IMR-90 (cell line): ENCODE results near the gene VPS54. TPM values are rescaled to one million over a fixed set of nuclear protein-coding genes. Genes with fewer than 3 reads are reported as not detected.

Experiments used
- ATAC-seq: fragments of 200-7000 bp; cut with Tn5 transposase; 2 replicates; pipeline ENCODE4 v1.9.1; 2020; ENCODE audit warnings: low read depth, mild to moderate bottlenecking, moderate library complexity
- BruUV-seq: library from RNA; stranded (reverse); fragments of 400-500 nt; replicated peaks from 2 replicates; lab custom pipeline; 2021; lab: Mats Ljungman, UMichigan
- CTCF ChIA-PET: fragments of 300-600 bp; formaldehyde crosslinking; extraction: SDS; loops from one replicate; lab custom pipeline; 2021; ENCODE audit warnings: antibody characterized with exemption; lab: Yijun Ruan, JAX
- POLR2A ChIA-PET: fragments of 300-600 bp; sonication (Branson Sonifier 250); formaldehyde crosslinking; loops from one replicate; lab custom pipeline; 2022; ENCODE audit warnings: antibody characterized with exemption; ENCODE audit not compliant: unreplicated experiment; lab: Charles Lee
- DNase-seq: peaks from one replicate; pipeline ENCODE4 v3.0.0; 2013
- H2AFZ ChIP-seq: replicated peaks from 2 replicates; pipeline ENCODE3; 2013; ENCODE audit warnings: low read length, mild to moderate bottlenecking; ENCODE audit not compliant: poor library complexity
- H2AK5ac ChIP-seq: 2 replicates; pipeline ENCODE4 v1.6.1; 2013; ENCODE audit warnings: low read depth, low read length, inconsistent platforms
- H2AK9ac ChIP-seq: replicated peaks from 2 replicates; pipeline ENCODE3; 2013; ENCODE audit warnings: mild to moderate bottlenecking, low read depth, low read length, moderate library complexity; ENCODE audit not compliant: poor library complexity
- H2BK120ac ChIP-seq: 2 replicates; pipeline ENCODE4 v1.6.1; 2013; ENCODE audit warnings: low read depth, low read length, inconsistent platforms
- H2BK15ac ChIP-seq: 3 replicates; pipeline ENCODE4 v1.6.1; 2013; ENCODE audit warnings: low read depth, low read length, inconsistent platforms
- H2BK20ac ChIP-seq: 2 replicates; pipeline ENCODE4 v1.6.1; 2013; ENCODE audit warnings: low read depth, mild to moderate bottlenecking, inconsistent platforms, low read length, moderate library complexity
- H2BK5ac ChIP-seq: 2 replicates; pipeline ENCODE4 v1.6.1; 2013; ENCODE audit warnings: mild to moderate bottlenecking, low read depth, low read length, inconsistent platforms; ENCODE audit not compliant: poor library complexity, severe bottlenecking
- H3K14ac ChIP-seq: replicated peaks from 2 replicates; pipeline ENCODE4 v1.6.1; 2013; ENCODE audit warnings: low read depth, low read length, inconsistent platforms
- H3K18ac ChIP-seq: 2 replicates; pipeline ENCODE4 v1.6.1; 2013; ENCODE audit warnings: low read depth, low read length, control low read depth
- H3K23ac ChIP-seq: 2 replicates; pipeline ENCODE4 v1.6.1; 2013; ENCODE audit warnings: low read depth, low read length, inconsistent platforms
- H3K27ac ChIP-seq: 2 replicates; pipeline ENCODE4 v1.5.1; 2013; ENCODE audit warnings: mild to moderate bottlenecking, control low read depth, low read length; ENCODE audit not compliant: insufficient read depth
- H3K27me3 ChIP-seq: 2 replicates; pipeline ENCODE4 v1.6.1; 2013; ENCODE audit warnings: low read length; ENCODE audit not compliant: control insufficient read depth, insufficient read depth
- H3K36me3 ChIP-seq: 2 replicates; pipeline ENCODE4 v1.6.1; 2013; ENCODE audit warnings: low read length, mixed read lengths; ENCODE audit not compliant: control insufficient read depth, insufficient read depth
- H3K4ac ChIP-seq: 2 replicates; pipeline ENCODE4 v1.6.1; 2013; ENCODE audit warnings: low read depth, low read length, inconsistent platforms
- H3K4me1 ChIP-seq: 2 replicates; pipeline ENCODE4 v1.6.1; 2013; ENCODE audit warnings: low read length, mixed read lengths; ENCODE audit not compliant: control insufficient read depth, insufficient read depth
- H3K4me2 ChIP-seq: 2 replicates; pipeline ENCODE4 v1.6.1; 2013; ENCODE audit warnings: low read depth, mild to moderate bottlenecking, control low read depth, low read length, moderate library complexity
- H3K4me3 ChIP-seq: 2 replicates; pipeline ENCODE4 v1.5.1; 2013; ENCODE audit warnings: low read depth, mild to moderate bottlenecking, control low read depth, low read length, moderate library complexity; ENCODE audit not compliant: insufficient read depth
- H3K56ac ChIP-seq: 2 replicates; pipeline ENCODE4 v1.6.1; 2013; ENCODE audit warnings: low read length, inconsistent platforms; ENCODE audit not compliant: insufficient read depth; ENCODE audit errors: extremely low read depth
- H3K79me1 ChIP-seq, 2 experiments: 2 replicates each; pipeline ENCODE4 v1.6.1; 2013; ENCODE audit warnings: low read length in 2 of 2, inconsistent platforms in 1 of 2, low read depth in 1 of 2
- H3K9ac ChIP-seq: 2 replicates; pipeline ENCODE4 v1.6.1; 2013; ENCODE audit warnings: low read depth, low read length, control low read depth
- H3K9me1 ChIP-seq: 2 replicates; pipeline ENCODE4 v1.6.1; 2013; ENCODE audit warnings: low read length, inconsistent platforms; ENCODE audit not compliant: insufficient read depth
- H3K9me3 ChIP-seq: 2 replicates; pipeline ENCODE4 v1.6.1; 2013; ENCODE audit warnings: low read length; ENCODE audit not compliant: control insufficient read depth, insufficient read depth
- H4K20me1 ChIP-seq: 2 replicates; pipeline ENCODE4 v1.6.1; 2013; ENCODE audit warnings: low read length, inconsistent platforms; ENCODE audit not compliant: insufficient read depth
- H4K5ac ChIP-seq: 2 replicates; pipeline ENCODE4 v1.6.1; 2013; ENCODE audit warnings: mild to moderate bottlenecking, low read depth, low read length, control low read depth
- H4K8ac ChIP-seq, 2 experiments: 2 replicates each; pipeline ENCODE4 v1.6.1; 2013; ENCODE audit warnings: low read depth in 2 of 2, low read length in 2 of 2, control low read depth in 1 of 2, inconsistent platforms in 1 of 2
- H4K91ac ChIP-seq: 2 replicates; pipeline ENCODE4 v1.6.1; 2013; ENCODE audit warnings: low read depth, low read length, inconsistent platforms; ENCODE audit not compliant: insufficient read depth
- BHLHE40 ChIP-seq: fragments of 150-350 bp; IDR thresholded peaks from 2 replicates; pipeline ENCODE4 v1.6.1; 2016; ENCODE audit warnings: mild to moderate bottlenecking, low read depth, low read length
- CEBPB ChIP-seq: IDR thresholded peaks from 2 replicates; pipeline ENCODE4 v1.6.1; 2012; ENCODE audit warnings: low read depth, low read length, improper control_type of control experiment
- MAFK ChIP-seq: IDR thresholded peaks from 2 replicates; pipeline ENCODE4 v1.6.1; 2012; ENCODE audit warnings: low read depth, low read length, improper control_type of control experiment
- NFE2L2 ChIP-seq: fragments of 150-350 bp; IDR thresholded peaks from 2 replicates; pipeline ENCODE4 v1.6.1; 2016; ENCODE audit warnings: low read depth, mild to moderate bottlenecking, low read length
- POLR2A ChIP-seq: IDR thresholded peaks from 2 replicates; pipeline ENCODE4 v1.6.1; 2012; ENCODE audit warnings: mild to moderate bottlenecking, low read depth, low read length
- SMC3 ChIP-seq: fragments of 150-350 bp; IDR thresholded peaks from 2 replicates; pipeline ENCODE4 v1.6.1; 2016; ENCODE audit warnings: low read depth, mild to moderate bottlenecking, antibody characterized with exemption, low read length, moderate library complexity
- WGBS, 2 experiments: methylation state at CpG; one replicate each; pipeline versions ENCODE4 v1.1.5 to v1.1.7; 2013; ENCODE audit warnings: missing lambda C conversion rate in 2 of 2; ENCODE audit not compliant: insufficient read length in 1 of 2; ENCODE audit errors: extremely low coverage in 2 of 2; 5-methylcytosine and 5-hydroxymethylcytosine counted together
- dilution Hi-C: fragments of 300-500 bp; cut with HindIII; formaldehyde crosslinking; loops from one replicate; pipeline ENCODE4 v1.14.3; 2018; ENCODE audit warnings: low sequenced_read_pairs; ENCODE audit not compliant: unreplicated experiment
- in situ Hi-C: fragments of 300-500 bp; cut with MboI; formaldehyde crosslinking; loops from 3 replicates; pipeline ENCODE4 v1.14.3; 2019; ENCODE audit warnings: low sequenced_read_pairs, inconsistent platforms, mixed read lengths
- intact Hi-C: fragments of 100-400 bp; cut with micrococcal nuclease; formaldehyde crosslinking; loops from 2 replicates; pipeline ENCODE4 v1.10.0; 2022
- polyA plus RNA-seq, 3 experiments: library from polyadenylated mRNA; depleted of rRNA; stranded (reverse); fragments of >200 nt; gene quantifications; 2 replicates each; pipeline ENCODE4 v1.2.3, GENCODE V29; 2012; ENCODE audit warnings: low replicate concordance in 1 of 3
- total RNA-seq: library from RNA; depleted of rRNA; stranded (reverse); fragments of >200 nt; gene quantifications from 2 replicates; pipeline ENCODE4 v1.2.3, GENCODE V29; 2012

Gene VPS54
- total and polyA plus RNA-seq, 2 of the 4 experiments (the other 2 are of a cell fraction) = 7.1 to 18.1 TPM

GRCh38 chr2:63926815-63927214, 92.4 kb downstream of the VPS54 start:
- Histone ChIP-seq H3K9ac (no peak overlapping the region), H4K91ac (no peak overlapping the region), H4K20me1 (no peaks in the 10 kb centered on the region), H2AK5ac (no peak overlapping the region), H3K79me1 (peaks cover 0 to 4% of the 10 kb centered on the region in 2 experiments; a peak in 1 of 4 replicates), H4K8ac (no peak overlapping the region), H3K4ac (no peak overlapping the region), H2BK120ac (no peak overlapping the region), H2AK9ac (no peak overlapping the region), H3K4me3 (no peak overlapping the region), H3K23ac (no peak overlapping the region), H3K9me1 (no peaks in the 10 kb centered on the region), H4K5ac (no peak overlapping the region), H2BK20ac (no peak overlapping the region), H3K18ac (no peak overlapping the region), H2BK15ac (no peak overlapping the region), H3K14ac (no peak overlapping the region), H3K36me3 (peaks cover 4% of the 10 kb centered on the region; the same call in 1 of the 2 replicates), H2BK5ac (no peak overlapping the region), H3K4me2 (no peak overlapping the region), H3K9me3 (no peaks in the 10 kb centered on the region), H3K4me1 (no peaks in the 10 kb centered on the region), H2AFZ (no peak overlapping the region), H3K27me3 (no peaks in the 10 kb centered on the region), H3K56ac (no peak overlapping the region), H3K27ac (no peak overlapping the region)
- BruUV-seq = no TSS peak
- ChIA-PET CTCF (no interaction called here), POLR2A (no interaction called here)
- dilution Hi-C loops (no loop called here), in situ Hi-C loops (no loop called here), intact Hi-C loops (no loop called here)
- DNase-seq (no peak), ATAC-seq (peak; percentile 27; the same call in 1 of the 2 replicates)
- WGBS, 2 experiments = 33% methylated on average over 1 of the region's 7 CpGs; no CpG with 5 or more reads in 1 of the 2 experiments
- TF ChIP-seq SMC3 (no peak), POLR2A (no peak), MAFK (no peak), NFE2L2 (no peak), CEBPB (no peak), BHLHE40 (no peak)
